Heart left ventricle (tissue), 16 donors: ENCODE results near the gene RPL29. TPM values are rescaled to one million over a fixed set of nuclear protein-coding genes. Genes with fewer than 3 reads are reported as not detected.
A peak's percentile ranks its signal among the peaks of the same experiment; 100 is the strongest.

Experiments used
- ATAC-seq, 4 donors: fragments of 200-7000 bp; cut with Tn5 transposase; one replicate each; pipeline ENCODE4 v1.9.1; 2020 to 2022; ENCODE audit warnings: moderate library complexity in 4 of 4, mild to moderate bottlenecking in 3 of 4, moderate number of reproducible peaks in 1 of 4
- DNase-seq, 5 donors: peaks; one replicate each; pipeline ENCODE4 v3.0.0-alpha.2; 2020
- H3K27ac ChIP-seq, 12 donors: fragments of 200-600 bp; sonication (generic) in 4 of 12; one replicate each; pipeline versions ENCODE4 v1.5.0 to v1.8.0; 2016 to 2022; ENCODE audit warnings: mild to moderate bottlenecking in 2 of 12
- H3K27me3 ChIP-seq, 9 donors: fragments of 200-600 bp; sonication (generic) in 2 of 9; one replicate each; pipeline versions ENCODE4 v1.5.1 to v1.8.0; 2016 to 2022; ENCODE audit warnings: mild to moderate bottlenecking in 3 of 9
- H3K36me3 ChIP-seq, 9 donors: fragments of 200-600 bp; sonication (generic) in 2 of 9; one replicate each; pipeline versions ENCODE4 v1.5.0 to v1.8.0; 2018 to 2022; ENCODE audit warnings: mild to moderate bottlenecking in 2 of 9
- H3K4me1 ChIP-seq, 12 donors: fragments of 200-600 bp; sonication (generic) in 4 of 12; one replicate each; pipeline versions ENCODE4 v1.5.0 to v1.8.0; 2016 to 2022; ENCODE audit warnings: mild to moderate bottlenecking in 3 of 12
- H3K4me3 ChIP-seq, 12 donors: fragments of 200-600 bp; sonication (generic) in 4 of 12; one replicate each; pipeline versions ENCODE4 v1.5.0 to v1.8.0; 2017 to 2022; ENCODE audit warnings: mild to moderate bottlenecking in 9 of 12, moderate library complexity in 4 of 12
- H3K9me3 ChIP-seq, 12 donors: fragments of 200-600 bp; sonication (generic) in 4 of 12; one replicate each; pipeline versions ENCODE4 v1.5.0 to v1.8.0; 2016 to 2022; ENCODE audit warnings: mild to moderate bottlenecking in 1 of 12
- POLR2A ChIP-seq, 2 donors: fragments of 450-650 bp; IDR thresholded peaks; one replicate each; pipeline ENCODE4 v1.6.1; 2017; ENCODE audit warnings: antibody characterized with exemption in 2 of 2, mild to moderate bottlenecking in 2 of 2, moderate library complexity in 2 of 2
- WGBS, 4 donors: extraction: QIAGEN DNeasy Blood & Tissue Kit in 2 of 4; methylation state at CpG; one replicate each; pipeline versions ENCODE4 v1.1.5 to v1.1.7; 2013 to 2018; 5-methylcytosine and 5-hydroxymethylcytosine counted together
- intact Hi-C, 10 donors: fragments of 100-400 bp; cut with DNase I; formaldehyde crosslinking; loops; one replicate each; pipeline versions ENCODE4 v1.11.1 to v1.14.2; 2022
- polyA plus RNA-seq, 2 donors: library from polyadenylated mRNA; stranded (reverse); fragments of 200-250 nt; gene quantifications; one replicate each; pipeline ENCODE4 v1.2.3, GENCODE V29; 2013
- total RNA-seq, 9 donors: library from RNA; depleted of rRNA in 2 of 9; stranded (reverse); fragments of >200 nt in 2 of 9; fragmentation: NEBNext Ultra II Directional in 3 of 9; extraction: Animal tissue kit (Norgen Biotek cat#: 25700) in 3 of 9; gene quantifications; one replicate each; pipeline versions ENCODE4 v1.1.0 to v1.2.4, GENCODE V29; 2016 to 2023
- TF ChIP-seq, protein P1 (sequence below), 12 donors: fragments of 200-600 bp; sonication (generic) in 4 of 12; IDR thresholded peaks; one replicate each; pipeline versions ENCODE4 v1.5.0 to v1.8.0; 2018 to 2022; ENCODE audit warnings: antibody characterized with exemption in 12 of 12, mild to moderate bottlenecking in 5 of 12
- donor health status: ischemic (EF 13 %, LVEDD 7.1; RV severe dilation, severe dysfunction).
- donor health status: healthy with polysubstance abuse.
- donor health status: DM: no; HTN: yes; CAD: no.
- donor health status: DM: no; HTN: no; CAD: no.
- donor health status: ischemic (EF 25% LVEDD 6.9; RV normal size, moderate dysfunction).
- donor health status: ischemic (EF 25% LVEDD 5.7; RV mildly dilated, moderate dysfunction).
- donor health status: healthy.
- donor health status: DM: yes; HTN: yes; CAD: no.
- donor health status: ischemic (EF 35%, LVEDD 5.7; RV mildly dilated, moderate dysfunction).
- donor health status: nonischemic (EF 11% LVEDD 7.7; RV severe dilation, severe dysfunction).
- donor health status: DM: yes; HTN: yes; CAD: no.
- donor health status: PGD.
- donor health status: ischemic (EF 29% LVEDD 5.4; RV normal size, mild dysfunction).
- donor health status: nonischemic (EF 23%, LVEDD 6.1; RV moderate dilation, normal function).

The RPL29 gene
- total and polyA plus RNA-seq, 11 donors: 515 to 1,405 (median 731) TPM

DNA sequence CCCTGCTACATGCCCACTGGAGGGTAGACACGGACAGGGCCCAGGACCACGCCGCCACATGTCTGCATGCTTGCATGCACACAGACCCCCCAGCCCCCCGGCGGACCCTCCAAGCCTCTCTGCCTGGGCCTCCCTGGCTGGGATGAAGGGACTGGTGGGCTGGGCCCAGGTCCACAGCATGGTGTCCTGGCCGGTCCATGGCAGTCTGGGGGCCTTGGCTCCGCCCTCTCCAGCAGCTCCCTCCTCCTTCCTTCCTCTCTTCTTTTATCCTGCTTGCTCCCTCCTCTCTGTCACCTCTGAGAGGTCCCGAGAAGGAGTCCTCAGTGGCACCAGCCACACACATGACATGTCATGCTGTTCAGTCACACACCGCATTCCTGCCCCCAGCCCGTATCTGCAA is 36.2 kb upstream of the RPL29 start:
- no peak overlapping the region for H3K4me3 ChIP-seq
- intact Hi-C loops: no loop called here
- no peaks in the 10 kb centered on the region for H3K9me3 ChIP-seq
- DNase-seq (peak in 1 of 5 donors; percentile 3), ATAC-seq (no peak)
- peaks cover 0 to 30% (median 12%) of the 10 kb centered on the region in 12 donors for H3K4me1 ChIP-seq
- TF ChIP-seq, protein P1, sequence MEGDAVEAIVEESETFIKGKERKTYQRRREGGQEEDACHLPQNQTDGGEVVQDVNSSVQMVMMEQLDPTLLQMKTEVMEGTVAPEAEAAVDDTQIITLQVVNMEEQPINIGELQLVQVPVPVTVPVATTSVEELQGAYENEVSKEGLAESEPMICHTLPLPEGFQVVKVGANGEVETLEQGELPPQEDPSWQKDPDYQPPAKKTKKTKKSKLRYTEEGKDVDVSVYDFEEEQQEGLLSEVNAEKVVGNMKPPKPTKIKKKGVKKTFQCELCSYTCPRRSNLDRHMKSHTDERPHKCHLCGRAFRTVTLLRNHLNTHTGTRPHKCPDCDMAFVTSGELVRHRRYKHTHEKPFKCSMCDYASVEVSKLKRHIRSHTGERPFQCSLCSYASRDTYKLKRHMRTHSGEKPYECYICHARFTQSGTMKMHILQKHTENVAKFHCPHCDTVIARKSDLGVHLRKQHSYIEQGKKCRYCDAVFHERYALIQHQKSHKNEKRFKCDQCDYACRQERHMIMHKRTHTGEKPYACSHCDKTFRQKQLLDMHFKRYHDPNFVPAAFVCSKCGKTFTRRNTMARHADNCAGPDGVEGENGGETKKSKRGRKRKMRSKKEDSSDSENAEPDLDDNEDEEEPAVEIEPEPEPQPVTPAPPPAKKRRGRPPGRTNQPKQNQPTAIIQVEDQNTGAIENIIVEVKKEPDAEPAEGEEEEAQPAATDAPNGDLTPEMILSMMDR (IDR thresholded peaks at IDR 0.05): no peak
- TF ChIP-seq POLR2A (IDR thresholded peaks at IDR 0.05): no peak
- no peaks in the 10 kb centered on the region for H3K27me3 ChIP-seq
- no peaks in the 10 kb centered on the region for H3K36me3 ChIP-seq
- 89 to 93% (median 91%) methylated on average over 8 to 10 of the region's 10 CpGs for WGBS, 4 donors
- no peak overlapping the region for H3K27ac ChIP-seq

- Histone ChIP-seq H3K4me1 (peaks cover 2 to 38% (median 19%) of the 10 kb centered on the region in 12 donors), H3K9me3 (no peaks in the 10 kb centered on the region), H3K27me3 (no peaks in the 10 kb centered on the region), H3K27ac (no peak overlapping the region), H3K36me3 (no peaks in the 10 kb centered on the region), H3K4me3 (no peak overlapping the region)
- 88 to 94% (median 90%) methylated on average over 11 of the region's 11 CpGs for WGBS, 4 donors
- DNase-seq: peak in 1 of 5 donors; percentile 4
- TF ChIP-seq, protein P1 (IDR thresholded peaks at IDR 0.05): no peak
- no peak for TF ChIP-seq POLR2A (IDR thresholded peaks at IDR 0.05)
- intact Hi-C loops: no loop called here
- no peak for ATAC-seq
Measured at GRCh38 chr3:52030714-52031310, 35.1 kb upstream of the RPL29 start.

- Histone ChIP-seq H3K27me3 (no peaks in the 10 kb centered on the region), H3K4me3 (no peak overlapping the region), H3K9me3 (no peaks in the 10 kb centered on the region), H3K36me3 (no peaks in the 10 kb centered on the region), H3K4me1 (peaks cover 10 to 51% (median 31%) of the 10 kb centered on the region in 12 donors), H3K27ac (peak overlapping the region in 8 of 12 donors; percentile 52 to 87 (median 80))
- DNase-seq (peak in 1 of 5 donors; percentile 3), ATAC-seq (no peak)
- intact Hi-C loops: no loop called here
- TF ChIP-seq, protein P1 (IDR thresholded peaks at IDR 0.05): no peak
- no peak for TF ChIP-seq POLR2A (IDR thresholded peaks at IDR 0.05)
- WGBS, 4 donors: 86 to 91% (median 89%) methylated on average over 8 to 10 of the region's 10 CpGs
Measured at GRCh38 chr3:52029535-52029934, 33.8 kb upstream of the RPL29 start.

- peak in 1 of 5 donors; percentile 7 for DNase-seq
- intact Hi-C loops: no loop called here
Measured at GRCh38 chr3:52029053-52029452, 33.4 kb upstream of the RPL29 start.

More at GRCh38 chr3:52029053-52029452, 33.4 kb upstream of the RPL29 start:
- peak in 3 of 4 donors; percentile 13 to 39 (median 27) for ATAC-seq
- WGBS, 4 donors: 48 to 58% (median 54%) methylated on average over 9 of the region's 9 CpGs
- Histone ChIP-seq H3K4me3 (no peak overlapping the region), H3K4me1 (peaks cover 14 to 56% (median 36%) of the 10 kb centered on the region in 12 donors), H3K27me3 (no peaks in the 10 kb centered on the region), H3K36me3 (no peaks in the 10 kb centered on the region), H3K27ac (peak overlapping the region; percentile 51 to 87 (median 72)), H3K9me3 (no peaks in the 10 kb centered on the region)
- no peak for TF ChIP-seq POLR2A (IDR thresholded peaks at IDR 0.05)
- TF ChIP-seq, protein P1 (IDR thresholded peaks at IDR 0.05): no peak
